Measurements from ENCODE around the gene CSNK1G3. TPM values are rescaled to one million over a fixed set of nuclear protein-coding genes. Genes with fewer than 3 reads are reported as not detected.
"Not testable (repeated sequence)": the region's sequence is repeated elsewhere in the genome, so short reads cannot be mapped to it uniquely, and the experiment has no call there.

Gene CSNK1G3
- total RNA-seq, 1 experiment from 2014 or later, result 110 TPM

- Mint-ChIP-seq H3K4me3 (ENCODE audit: unreplicated experiment) (no peak overlapping the region), H3K36me3 (ENCODE audit: insufficient read depth, unreplicated experiment) (peaks cover 57% of the 10 kb centered on the region), H3K27ac (ENCODE audit: low read depth, unreplicated experiment) (no peak overlapping the region), H3K4me1 (ENCODE audit: insufficient read depth, unreplicated experiment) (no peaks in the 10 kb centered on the region), H3K27me3 (ENCODE audit: insufficient read depth, unreplicated experiment) (no peaks in the 10 kb centered on the region), H3K9me3 (ENCODE audit: unreplicated experiment) (no peaks in the 10 kb centered on the region)
- DNase-seq (ENCODE audit: unreplicated experiment), result no peak
- BruUV-seq (replicated peaks), result no TSS peak
- ChIA-PET CTCF (interaction anchor here (1.2 kb wide), 1 partner anchor 56 kb away, joined by 3 read pairs; no protein-coding TSS in a partner anchor), POLR2A (interaction anchor here (0.8 kb wide), 1 partner anchor 194 kb away, joined by 3 read pairs; the partner anchor contains the start of gene CEP120)
- intact Hi-C loops (cut with micrococcal nuclease), result no loop called here
- TF ChIP-seq CTCF (IDR thresholded peaks at IDR 0.05; ENCODE audit: unreplicated experiment), result no peak
Observed at GRCh38 chr5:123617561-123617960, 105.6 kb downstream of the CSNK1G3 start.

GRCh38 chr5:123626051-123626450 lies 114.1 kb downstream of the CSNK1G3 start:
- no peak overlapping the region for H3K27ac Mint-ChIP-seq (ENCODE audit: low read depth, unreplicated experiment)
- H3K4me1 Mint-ChIP-seq (ENCODE audit: insufficient read depth, unreplicated experiment), result no peaks in the 10 kb centered on the region
- no peak for TF ChIP-seq CTCF (IDR thresholded peaks at IDR 0.05; ENCODE audit: unreplicated experiment)
- peaks cover 22% of the 10 kb centered on the region for H3K36me3 Mint-ChIP-seq (ENCODE audit: insufficient read depth, unreplicated experiment)
- intact Hi-C loops (cut with micrococcal nuclease), result no loop called here
- no peak for DNase-seq (ENCODE audit: unreplicated experiment)
- BruUV-seq (replicated peaks), result no TSS peak
- peaks cover 49% of the 10 kb centered on the region for H3K9me3 Mint-ChIP-seq (ENCODE audit: unreplicated experiment)
- H3K27me3 Mint-ChIP-seq (ENCODE audit: insufficient read depth, unreplicated experiment), result no peaks in the 10 kb centered on the region
- H3K4me3 Mint-ChIP-seq (ENCODE audit: unreplicated experiment), result no peak overlapping the region
- POLR2A ChIA-PET, result no interaction called here
- CTCF ChIA-PET, result no interaction called here

- Mint-ChIP-seq H3K4me1 (ENCODE audit: insufficient read depth, unreplicated experiment) (no peaks in the 10 kb centered on the region), H3K9me3 (ENCODE audit: unreplicated experiment) (peaks cover 54% of the 10 kb centered on the region), H3K27me3 (ENCODE audit: insufficient read depth, unreplicated experiment) (no peaks in the 10 kb centered on the region), H3K27ac (ENCODE audit: low read depth, unreplicated experiment) (no peak overlapping the region), H3K36me3 (ENCODE audit: insufficient read depth, unreplicated experiment) (peaks cover 14% of the 10 kb centered on the region), H3K4me3 (ENCODE audit: unreplicated experiment) (no peak overlapping the region)
- intact Hi-C loops (cut with micrococcal nuclease), result no loop called here
- CTCF ChIA-PET, result interaction anchor here (0.6 to 0.7 kb wide), 2 partner anchors 13 to 924 kb away, joined by 3 to 5 read pairs; no protein-coding TSS in a partner anchor
- TF ChIP-seq CTCF (IDR thresholded peaks at IDR 0.05; ENCODE audit: unreplicated experiment), result no peak
- BruUV-seq (replicated peaks), result no TSS peak
- POLR2A ChIA-PET, result interaction anchor here (0.5 kb wide), 1 partner anchor 209 kb away, joined by 3 read pairs; no protein-coding TSS in a partner anchor
- DNase-seq (ENCODE audit: unreplicated experiment), result no peak
Observed at GRCh38 chr5:123628860-123629544, 117.0 kb downstream of the CSNK1G3 start.

- Mint-ChIP-seq H3K4me3 (ENCODE audit: unreplicated experiment) (no peak overlapping the region), H3K27me3 (ENCODE audit: insufficient read depth, unreplicated experiment) (no peaks in the 10 kb centered on the region), H3K27ac (ENCODE audit: low read depth, unreplicated experiment) (no peak overlapping the region), H3K36me3 (ENCODE audit: insufficient read depth, unreplicated experiment) (no peaks in the 10 kb centered on the region), H3K4me1 (ENCODE audit: insufficient read depth, unreplicated experiment) (no peaks in the 10 kb centered on the region), H3K9me3 (ENCODE audit: unreplicated experiment) (peaks cover 20% of the 10 kb centered on the region)
- BruUV-seq (replicated peaks), result no TSS peak
- ChIA-PET CTCF (interaction anchor here (1.1 kb wide), 1 partner anchor 15 kb away, joined by 3 read pairs; no protein-coding TSS in a partner anchor), POLR2A (no interaction called here)
- DNase-seq (ENCODE audit: unreplicated experiment), result no peak
- intact Hi-C loops (cut with micrococcal nuclease), result no loop called here
- no peak for TF ChIP-seq CTCF (IDR thresholded peaks at IDR 0.05; ENCODE audit: unreplicated experiment)
Observed at GRCh38 chr5:123636006-123636405, 124.0 kb downstream of the CSNK1G3 start.

- BruUV-seq (replicated peaks); H3K4me3 Mint-ChIP-seq (ENCODE audit: unreplicated experiment); H3K27me3 Mint-ChIP-seq (ENCODE audit: insufficient read depth, unreplicated experiment); CTCF ChIA-PET; H3K4me1 Mint-ChIP-seq (ENCODE audit: insufficient read depth, unreplicated experiment); H3K36me3 Mint-ChIP-seq (ENCODE audit: insufficient read depth, unreplicated experiment); intact Hi-C loops (cut with micrococcal nuclease); H3K27ac Mint-ChIP-seq (ENCODE audit: low read depth, unreplicated experiment); DNase-seq (ENCODE audit: unreplicated experiment); POLR2A ChIA-PET: not testable (repeated sequence)
- H3K9me3 Mint-ChIP-seq (ENCODE audit: unreplicated experiment), result peaks cover 14% of the 10 kb centered on the region
Observed at GRCh38 chr5:123637028-123637427, 125.1 kb downstream of the CSNK1G3 start.

Data from MCF 10A (cell line).